WTC11 (cell line): Measurements from ENCODE around the gene ACSM3. TPM values are rescaled to one million over a fixed set of nuclear protein-coding genes. Genes with fewer than 3 reads are reported as not detected.
A peak's percentile ranks its signal among the peaks of the same experiment; 100 is the strongest.

Experiments
- ATAC-seq: fragments of 200-7000 bp; cut with Tn5 transposase; 2 replicates; pipeline ENCODE4 v1.10.0; 2021; ENCODE audit warnings: mild to moderate bottlenecking, moderate library complexity
- CTCF ChIA-PET: fragments of 300-600 bp; sonication (Branson Sonifier 250); formaldehyde crosslinking; loops from one replicate; lab custom pipeline; 2021; ENCODE audit warnings: antibody characterized with exemption; lab: Charles Lee
- POLR2A ChIA-PET: fragments of 350-600 bp; sonication (Branson Sonifier 250); formaldehyde crosslinking; loops from one replicate; lab custom pipeline; 2021; ENCODE audit warnings: antibody characterized with exemption; lab: Charles Lee
- DNase-seq: peaks from one replicate; pipeline ENCODE4 v3.0.0; 2021; ENCODE audit warnings: low spot score
- H3K27ac Mint-ChIP-seq: 2 replicates; pipeline ENCODE4 v1.8.0; 2021; ENCODE audit warnings: mixed read lengths
- H3K27me3 Mint-ChIP-seq: 2 replicates; pipeline ENCODE4 v1.8.0; 2021; ENCODE audit warnings: low read depth, mild to moderate bottlenecking, moderate library complexity, mixed read lengths
- H3K36me3 Mint-ChIP-seq: 2 replicates; pipeline ENCODE4 v1.8.0; 2021; ENCODE audit warnings: mixed read lengths
- H3K4me1 Mint-ChIP-seq: 2 replicates; pipeline ENCODE4 v1.8.0; 2022; ENCODE audit warnings: mixed read lengths
- H3K4me3 Mint-ChIP-seq: 2 replicates; pipeline ENCODE4 v1.8.0; 2021; ENCODE audit warnings: mild to moderate bottlenecking, moderate library complexity, mixed read lengths
- H3K9me3 Mint-ChIP-seq: 2 replicates; pipeline ENCODE4 v1.8.0; 2021; ENCODE audit warnings: mixed read lengths
- GABPB1 ChIP-seq: sonication (generic); formaldehyde crosslinking; IDR thresholded peaks from 2 replicates; pipeline ENCODE4 v1.8.1; 2023; ENCODE audit warnings: mild to moderate bottlenecking, missing genetic modification reagents
- GTF2I ChIP-seq: fragments of 250-450 bp; sonication (Bioruptor Pico); conservative IDR thresholded peaks from 2 replicates; pipeline ENCODE4 v1.4.0; 2021; ENCODE audit warnings: mild to moderate bottlenecking
- NFE2L1 ChIP-seq: sonication (generic); formaldehyde crosslinking; IDR thresholded peaks from 2 replicates; pipeline ENCODE4 v1.8.1; 2023; ENCODE audit warnings: missing genetic modification reagents
- NR2C2 ChIP-seq: sonication (generic); formaldehyde crosslinking; IDR thresholded peaks from 2 replicates; pipeline ENCODE4 v1.8.0; 2022; ENCODE audit warnings: mild to moderate bottlenecking, missing genetic modification reagents
- OVOL2 ChIP-seq: fragments of 250-450 bp; sonication (Bioruptor Pico); IDR thresholded peaks from 2 replicates; pipeline ENCODE4 v1.9.0; 2021; ENCODE audit warnings: mild to moderate bottlenecking, borderline replicate concordance
- SP1 ChIP-seq: sonication (generic); formaldehyde crosslinking; conservative IDR thresholded peaks from 2 replicates; pipeline ENCODE4 v1.8.1; 2022; ENCODE audit warnings: missing genetic modification reagents
- TCF7 ChIP-seq: sonication (generic); formaldehyde crosslinking; IDR thresholded peaks from 2 replicates; pipeline ENCODE4 v1.8.0; 2022; ENCODE audit warnings: mild to moderate bottlenecking, low read depth, missing genetic modification reagents, moderate library complexity
- ZNF121 ChIP-seq: sonication (generic); formaldehyde crosslinking; IDR thresholded peaks from 2 replicates; pipeline ENCODE4 v1.8.0; 2023; ENCODE audit warnings: missing genetic modification reagents
- ZNF416 ChIP-seq: fragments of 250-450 bp; sonication (Bioruptor Pico); IDR thresholded peaks from 2 replicates; pipeline ENCODE4 v1.9.0; 2021; ENCODE audit warnings: mild to moderate bottlenecking, inconsistent platforms
- ZNF671 ChIP-seq: fragments of 250-450 bp; sonication (Bioruptor Pico); IDR thresholded peaks from 2 replicates; pipeline ENCODE4 v1.8.0; 2021; ENCODE audit warnings: mild to moderate bottlenecking
- total RNA-seq: library from RNA; stranded (reverse); gene quantifications from 3 replicates; pipeline ENCODE4 v1.2.3, GENCODE V29; 2021
- TF ChIP-seq, protein P1 (sequence below): sonication (generic); formaldehyde crosslinking; IDR thresholded peaks from 2 replicates; pipeline ENCODE4 v1.8.0; 2023; ENCODE audit warnings: missing genetic modification reagents, mild to moderate bottlenecking, borderline replicate concordance
- TF ChIP-seq, protein P2 (sequence below): fragments of 200-600 bp; IDR thresholded peaks from 2 replicates; pipeline ENCODE4 v1.8.0; 2022; ENCODE audit warnings: antibody characterized with exemption
- TF ChIP-seq, protein P3 (sequence below): sonication (generic); formaldehyde crosslinking; IDR thresholded peaks from 2 replicates; pipeline ENCODE4 v1.8.1; 2023; ENCODE audit warnings: mild to moderate bottlenecking, missing genetic modification reagents, borderline replicate concordance
- TF ChIP-seq, protein P4 (sequence below): sonication (generic); formaldehyde crosslinking; IDR thresholded peaks from 2 replicates; pipeline ENCODE4 v1.8.0; 2022; ENCODE audit warnings: mild to moderate bottlenecking, missing genetic modification reagents

ACSM3 gene
- total RNA-seq, 1 experiment from 2014 or later, result 5.0 TPM

DNA sequence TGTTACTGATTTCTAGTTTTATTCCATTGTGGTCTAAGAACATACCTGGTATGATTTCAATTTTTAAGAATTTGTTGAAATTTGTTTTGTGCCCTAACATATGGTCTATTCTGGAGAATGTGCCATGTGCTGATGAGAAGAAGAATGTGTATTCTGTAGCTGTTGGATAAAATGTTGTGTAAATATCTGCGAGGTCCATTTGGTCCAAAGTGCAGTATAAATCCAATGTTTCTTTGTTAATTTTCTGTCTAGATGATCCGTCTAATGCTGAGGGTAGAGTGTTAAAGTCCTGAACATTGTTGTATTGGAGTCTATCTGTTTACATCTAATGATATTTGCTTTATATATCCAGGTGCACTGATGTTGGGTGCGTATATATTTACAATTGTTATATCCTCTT lies 9.9 kb downstream of the ACSM3 start (continued):
- TF ChIP-seq, protein P1, sequence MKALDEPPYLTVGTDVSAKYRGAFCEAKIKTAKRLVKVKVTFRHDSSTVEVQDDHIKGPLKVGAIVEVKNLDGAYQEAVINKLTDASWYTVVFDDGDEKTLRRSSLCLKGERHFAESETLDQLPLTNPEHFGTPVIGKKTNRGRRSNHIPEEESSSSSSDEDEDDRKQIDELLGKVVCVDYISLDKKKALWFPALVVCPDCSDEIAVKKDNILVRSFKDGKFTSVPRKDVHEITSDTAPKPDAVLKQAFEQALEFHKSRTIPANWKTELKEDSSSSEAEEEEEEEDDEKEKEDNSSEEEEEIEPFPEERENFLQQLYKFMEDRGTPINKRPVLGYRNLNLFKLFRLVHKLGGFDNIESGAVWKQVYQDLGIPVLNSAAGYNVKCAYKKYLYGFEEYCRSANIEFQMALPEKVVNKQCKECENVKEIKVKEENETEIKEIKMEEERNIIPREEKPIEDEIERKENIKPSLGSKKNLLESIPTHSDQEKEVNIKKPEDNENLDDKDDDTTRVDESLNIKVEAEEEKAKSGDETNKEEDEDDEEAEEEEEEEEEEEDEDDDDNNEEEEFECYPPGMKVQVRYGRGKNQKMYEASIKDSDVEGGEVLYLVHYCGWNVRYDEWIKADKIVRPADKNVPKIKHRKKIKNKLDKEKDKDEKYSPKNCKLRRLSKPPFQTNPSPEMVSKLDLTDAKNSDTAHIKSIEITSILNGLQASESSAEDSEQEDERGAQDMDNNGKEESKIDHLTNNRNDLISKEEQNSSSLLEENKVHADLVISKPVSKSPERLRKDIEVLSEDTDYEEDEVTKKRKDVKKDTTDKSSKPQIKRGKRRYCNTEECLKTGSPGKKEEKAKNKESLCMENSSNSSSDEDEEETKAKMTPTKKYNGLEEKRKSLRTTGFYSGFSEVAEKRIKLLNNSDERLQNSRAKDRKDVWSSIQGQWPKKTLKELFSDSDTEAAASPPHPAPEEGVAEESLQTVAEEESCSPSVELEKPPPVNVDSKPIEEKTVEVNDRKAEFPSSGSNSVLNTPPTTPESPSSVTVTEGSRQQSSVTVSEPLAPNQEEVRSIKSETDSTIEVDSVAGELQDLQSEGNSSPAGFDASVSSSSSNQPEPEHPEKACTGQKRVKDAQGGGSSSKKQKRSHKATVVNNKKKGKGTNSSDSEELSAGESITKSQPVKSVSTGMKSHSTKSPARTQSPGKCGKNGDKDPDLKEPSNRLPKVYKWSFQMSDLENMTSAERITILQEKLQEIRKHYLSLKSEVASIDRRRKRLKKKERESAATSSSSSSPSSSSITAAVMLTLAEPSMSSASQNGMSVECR, result no peak
- TF ChIP-seq, all 79 proteins: peak for 0

DNA sequence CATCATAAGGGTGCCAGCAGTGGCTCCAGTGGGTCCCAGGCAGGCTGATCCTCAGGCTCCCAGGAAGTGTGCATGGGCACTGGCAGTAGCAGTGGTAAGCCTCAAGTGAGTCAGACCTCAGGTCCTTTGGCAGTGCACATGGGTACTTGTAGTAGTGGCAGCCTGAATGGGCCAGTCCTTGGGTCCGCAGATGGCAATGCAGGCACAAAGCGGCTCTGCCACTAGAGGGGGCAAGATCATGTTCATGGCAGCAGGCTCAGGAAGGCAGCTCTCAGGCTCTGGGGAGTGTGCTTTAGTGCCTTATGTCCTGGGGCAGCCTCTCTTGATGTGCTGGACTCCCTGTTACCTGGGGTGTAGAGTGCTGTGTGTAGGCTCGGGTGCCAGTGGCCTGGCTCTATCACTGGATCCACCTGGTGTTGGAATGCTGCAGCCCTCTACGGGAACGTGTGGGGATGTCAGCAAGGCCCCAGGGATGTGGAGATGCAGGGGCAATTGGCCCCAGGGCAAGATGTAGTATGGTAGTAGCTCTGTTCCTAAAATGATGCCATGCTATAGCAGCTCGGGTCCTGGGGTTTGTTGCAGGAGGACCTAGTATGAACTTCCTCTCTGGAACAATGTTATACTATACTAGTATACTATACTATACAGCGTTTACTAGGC lies 11.0 kb downstream of the ACSM3 start:
- ChIA-PET POLR2A (no interaction called here), CTCF (interaction anchor here (0.6 to 1.8 kb wide), 15 partner anchors 8 to 327 kb away, joined by 3 to 19 read pairs (median 4); partner anchors contain the start of genes ACSM3, ERI2 and REXO5)
- no peaks in the 10 kb centered on the region for H3K4me1 Mint-ChIP-seq
- H3K27me3 Mint-ChIP-seq, result no peaks in the 10 kb centered on the region
- H3K27ac Mint-ChIP-seq, result no peak overlapping the region
- peak; percentile 100 for ATAC-seq
- no peak overlapping the region for H3K4me3 Mint-ChIP-seq
- DNase-seq, result peak; percentile 91
- no peaks in the 10 kb centered on the region for H3K9me3 Mint-ChIP-seq
- peak; percentile 53 for TF ChIP-seq ZNF121
- no peak for TF ChIP-seq NR2C2 (CRISPR knock-in tag)
- TF ChIP-seq NFE2L1 (CRISPR knock-in tag), result 0 out of 2 replicates have a peak, but pooled peaks have one; percentile 39
- TF ChIP-seq, protein P2, sequence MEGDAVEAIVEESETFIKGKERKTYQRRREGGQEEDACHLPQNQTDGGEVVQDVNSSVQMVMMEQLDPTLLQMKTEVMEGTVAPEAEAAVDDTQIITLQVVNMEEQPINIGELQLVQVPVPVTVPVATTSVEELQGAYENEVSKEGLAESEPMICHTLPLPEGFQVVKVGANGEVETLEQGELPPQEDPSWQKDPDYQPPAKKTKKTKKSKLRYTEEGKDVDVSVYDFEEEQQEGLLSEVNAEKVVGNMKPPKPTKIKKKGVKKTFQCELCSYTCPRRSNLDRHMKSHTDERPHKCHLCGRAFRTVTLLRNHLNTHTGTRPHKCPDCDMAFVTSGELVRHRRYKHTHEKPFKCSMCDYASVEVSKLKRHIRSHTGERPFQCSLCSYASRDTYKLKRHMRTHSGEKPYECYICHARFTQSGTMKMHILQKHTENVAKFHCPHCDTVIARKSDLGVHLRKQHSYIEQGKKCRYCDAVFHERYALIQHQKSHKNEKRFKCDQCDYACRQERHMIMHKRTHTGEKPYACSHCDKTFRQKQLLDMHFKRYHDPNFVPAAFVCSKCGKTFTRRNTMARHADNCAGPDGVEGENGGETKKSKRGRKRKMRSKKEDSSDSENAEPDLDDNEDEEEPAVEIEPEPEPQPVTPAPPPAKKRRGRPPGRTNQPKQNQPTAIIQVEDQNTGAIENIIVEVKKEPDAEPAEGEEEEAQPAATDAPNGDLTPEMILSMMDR, result peak; percentile 65; the same call in 1 of the 2 replicates
- TF ChIP-seq GABPB1 (CRISPR knock-in tag), result no peak
- no peak for TF ChIP-seq SP1
- no peaks in the 10 kb centered on the region for H3K36me3 Mint-ChIP-seq

DNA sequence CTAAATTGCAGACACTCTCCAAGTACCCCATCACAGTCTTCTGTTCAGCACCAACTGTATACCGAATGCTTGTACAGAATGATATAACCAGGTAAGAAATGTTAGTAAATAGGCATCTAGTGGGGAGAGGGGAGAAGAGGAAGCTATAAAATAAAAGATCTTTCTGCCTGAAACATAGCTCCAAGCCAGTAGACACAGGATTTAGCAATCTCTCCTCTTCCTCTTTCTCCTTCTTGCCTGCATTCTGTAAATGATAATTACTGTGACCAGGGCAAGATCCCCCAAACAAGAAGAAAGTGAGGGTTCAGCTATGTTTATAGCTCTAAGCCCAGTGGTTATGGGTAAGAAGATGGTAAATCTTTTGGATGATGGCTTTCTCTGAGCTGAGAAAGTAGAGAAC lies 17.9 kb downstream of the ACSM3 start:
- CTCF ChIA-PET, result no interaction called here
- Mint-ChIP-seq H3K27ac (no peak overlapping the region), H3K4me1 (no peaks in the 10 kb centered on the region), H3K9me3 (no peaks in the 10 kb centered on the region), H3K27me3 (no peaks in the 10 kb centered on the region), H3K4me3 (no peak overlapping the region), H3K36me3 (no peaks in the 10 kb centered on the region)
- DNase-seq (no peak), ATAC-seq (no peak)
- no peak for TF ChIP-seq GTF2I
- TF ChIP-seq, protein P3, sequence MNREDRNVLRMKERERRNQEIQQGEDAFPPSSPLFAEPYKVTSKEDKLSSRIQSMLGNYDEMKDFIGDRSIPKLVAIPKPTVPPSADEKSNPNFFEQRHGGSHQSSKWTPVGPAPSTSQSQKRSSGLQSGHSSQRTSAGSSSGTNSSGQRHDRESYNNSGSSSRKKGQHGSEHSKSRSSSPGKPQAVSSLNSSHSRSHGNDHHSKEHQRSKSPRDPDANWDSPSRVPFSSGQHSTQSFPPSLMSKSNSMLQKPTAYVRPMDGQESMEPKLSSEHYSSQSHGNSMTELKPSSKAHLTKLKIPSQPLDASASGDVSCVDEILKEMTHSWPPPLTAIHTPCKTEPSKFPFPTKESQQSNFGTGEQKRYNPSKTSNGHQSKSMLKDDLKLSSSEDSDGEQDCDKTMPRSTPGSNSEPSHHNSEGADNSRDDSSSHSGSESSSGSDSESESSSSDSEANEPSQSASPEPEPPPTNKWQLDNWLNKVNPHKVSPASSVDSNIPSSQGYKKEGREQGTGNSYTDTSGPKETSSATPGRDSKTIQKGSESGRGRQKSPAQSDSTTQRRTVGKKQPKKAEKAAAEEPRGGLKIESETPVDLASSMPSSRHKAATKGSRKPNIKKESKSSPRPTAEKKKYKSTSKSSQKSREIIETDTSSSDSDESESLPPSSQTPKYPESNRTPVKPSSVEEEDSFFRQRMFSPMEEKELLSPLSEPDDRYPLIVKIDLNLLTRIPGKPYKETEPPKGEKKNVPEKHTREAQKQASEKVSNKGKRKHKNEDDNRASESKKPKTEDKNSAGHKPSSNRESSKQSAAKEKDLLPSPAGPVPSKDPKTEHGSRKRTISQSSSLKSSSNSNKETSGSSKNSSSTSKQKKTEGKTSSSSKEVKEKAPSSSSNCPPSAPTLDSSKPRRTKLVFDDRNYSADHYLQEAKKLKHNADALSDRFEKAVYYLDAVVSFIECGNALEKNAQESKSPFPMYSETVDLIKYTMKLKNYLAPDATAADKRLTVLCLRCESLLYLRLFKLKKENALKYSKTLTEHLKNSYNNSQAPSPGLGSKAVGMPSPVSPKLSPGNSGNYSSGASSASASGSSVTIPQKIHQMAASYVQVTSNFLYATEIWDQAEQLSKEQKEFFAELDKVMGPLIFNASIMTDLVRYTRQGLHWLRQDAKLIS (CRISPR knock-in tag), result no peak
- POLR2A ChIA-PET, result no interaction called here

DNA sequence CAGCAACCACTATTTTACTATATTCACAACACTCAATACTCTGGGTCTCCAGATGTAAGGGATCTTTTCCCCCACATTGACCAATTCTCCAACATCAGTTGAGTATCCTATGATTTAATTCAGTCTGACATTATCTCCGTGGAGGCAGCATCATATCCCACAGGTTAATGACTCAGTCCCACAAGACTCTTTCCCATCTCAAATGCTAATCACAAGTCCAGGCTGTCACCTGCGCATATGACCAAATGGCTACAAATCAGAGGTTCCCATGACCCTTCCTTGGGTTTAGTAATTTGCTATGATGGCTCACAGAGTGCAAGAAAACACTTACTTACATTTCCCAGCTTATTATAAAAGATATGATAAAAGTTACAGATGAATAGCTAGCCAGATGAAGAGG lies 18.7 kb downstream of the ACSM3 start:
- H3K36me3 Mint-ChIP-seq, result no peaks in the 10 kb centered on the region
- TF ChIP-seq ZNF416 (CRISPR knock-in tag) (no peak), TCF7 (CRISPR knock-in tag) (no peak), OVOL2 (CRISPR knock-in tag) (no peak), NR2C2 (CRISPR knock-in tag) (no peak), ZNF671 (CRISPR knock-in tag) (no peak)
- TF ChIP-seq, protein P4, sequence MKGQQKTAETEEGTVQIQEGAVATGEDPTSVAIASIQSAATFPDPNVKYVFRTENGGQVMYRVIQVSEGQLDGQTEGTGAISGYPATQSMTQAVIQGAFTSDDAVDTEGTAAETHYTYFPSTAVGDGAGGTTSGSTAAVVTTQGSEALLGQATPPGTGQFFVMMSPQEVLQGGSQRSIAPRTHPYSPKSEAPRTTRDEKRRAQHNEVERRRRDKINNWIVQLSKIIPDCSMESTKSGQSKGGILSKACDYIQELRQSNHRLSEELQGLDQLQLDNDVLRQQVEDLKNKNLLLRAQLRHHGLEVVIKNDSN (CRISPR knock-in tag), result no peak
- no peak overlapping the region for H3K27ac Mint-ChIP-seq
- no peak for ATAC-seq
- no peak for DNase-seq
- no peaks in the 10 kb centered on the region for H3K9me3 Mint-ChIP-seq
- ChIA-PET POLR2A (no interaction called here), CTCF (interaction anchor here (0.6 to 1.1 kb wide), 2 partner anchors 8 to 17 kb away, joined by 3 read pairs; no protein-coding TSS in a partner anchor)
- no peaks in the 10 kb centered on the region for H3K4me1 Mint-ChIP-seq
- no peak overlapping the region for H3K4me3 Mint-ChIP-seq
- no peaks in the 10 kb centered on the region for H3K27me3 Mint-ChIP-seq
